Measurements from ENCODE around the gene SCN9A.

The SCN9A gene

GRCh38 chr2:166351319-166351718 is 24.4 kb downstream of the SCN9A start:
- TF ChIP-seq CTCF (IDR thresholded peaks at IDR 0.05) = no peak
- no peak for TF ChIP-seq ZFX (IDR thresholded peaks at IDR 0.05; ENCODE audit: borderline replicate concordance)
- H3K27ac ChIP-seq = no peak overlapping the region

GRCh38 chr2:166350525-166350924 is 25.2 kb downstream of the SCN9A start:
- H3K27ac ChIP-seq = no peak overlapping the region
- TF ChIP-seq CTCF (IDR thresholded peaks at IDR 0.05) = no peak
- TF ChIP-seq ZFX (IDR thresholded peaks at IDR 0.05; ENCODE audit: borderline replicate concordance) = no peak

- TF ChIP-seq CTCF (IDR thresholded peaks at IDR 0.05) = no peak
- no peak for TF ChIP-seq ZFX (IDR thresholded peaks at IDR 0.05; ENCODE audit: borderline replicate concordance)
- no peak overlapping the region for H3K27ac ChIP-seq
These were observed 31.2 kb downstream of the SCN9A start for GRCh38 chr2:166344286-166345113.

- H3K27ac ChIP-seq = no peak overlapping the region
- TF ChIP-seq CTCF (IDR thresholded peaks at IDR 0.05) (no peak), ZFX (IDR thresholded peaks at IDR 0.05; ENCODE audit: borderline replicate concordance) (no peak)
These were observed 32.3 kb downstream of the SCN9A start for GRCh38 chr2:166343467-166343866.

- TF ChIP-seq CTCF (IDR thresholded peaks at IDR 0.05) = no peak
- no peak for TF ChIP-seq ZFX (IDR thresholded peaks at IDR 0.05; ENCODE audit: borderline replicate concordance)
- H3K27ac ChIP-seq = no peak overlapping the region
These were observed 34.3 kb downstream of the SCN9A start for GRCh38 chr2:166341426-166341825.

- TF ChIP-seq ZFX (IDR thresholded peaks at IDR 0.05; ENCODE audit: borderline replicate concordance) (no peak), CTCF (IDR thresholded peaks at IDR 0.05) (no peak)
- H3K27ac ChIP-seq = no peak overlapping the region
These were observed 36.9 kb downstream of the SCN9A start for GRCh38 chr2:166338831-166339339.

- no peak for TF ChIP-seq CTCF (IDR thresholded peaks at IDR 0.05)
- no peak for TF ChIP-seq ZFX (IDR thresholded peaks at IDR 0.05; ENCODE audit: borderline replicate concordance)
These were observed 37.8 kb downstream of the SCN9A start for GRCh38 chr2:166337932-166338331.

More at GRCh38 chr2:166337932-166338331, 37.8 kb downstream of the SCN9A start:
- H3K27ac ChIP-seq = no peak overlapping the region

Data from 22Rv1 (cell line).